Epidermal melanocyte (primary cell): ENCODE measurements around the gene RALGAPA2.

Experiments used
- DNase-seq: peaks from one replicate; pipeline ENCODE4 v3.0.0; 2011; ENCODE audit warnings: low spot score; ENCODE audit not compliant: insufficient read length

RALGAPA2 gene

GRCh38 chr20:20440481-20440880 is 272.0 kb downstream of the RALGAPA2 start:
- DNase-seq: no peak

GRCh38 chr20:20439602-20440190 is 272.7 kb downstream of the RALGAPA2 start:
- no peak for DNase-seq

- no peak for DNase-seq
Measured at GRCh38 chr20:20437314-20437713, 275.1 kb downstream of the RALGAPA2 start.

- DNase-seq: no peak
Measured at GRCh38 chr20:20436689-20437088, 275.8 kb downstream of the RALGAPA2 start.

GRCh38 chr20:20435453-20435852 is 277.0 kb downstream of the RALGAPA2 start:
- DNase-seq: no peak

GRCh38 chr20:20432618-20433286 is 279.7 kb downstream of the RALGAPA2 start:
- no peak for DNase-seq

GRCh38 chr20:20430066-20430465 is 282.4 kb downstream of the RALGAPA2 start:
- no peak for DNase-seq

- no peak for DNase-seq
Measured at GRCh38 chr20:20428067-20428466, 284.4 kb downstream of the RALGAPA2 start.

GRCh38 chr20:20427227-20427864 is 285.1 kb downstream of the RALGAPA2 start:
- no peak for DNase-seq

GRCh38 chr20:20426655-20426907 is 285.9 kb downstream of the RALGAPA2 start:
- no peak for DNase-seq

GRCh38 chr20:20425823-20426654 is 286.4 kb downstream of the RALGAPA2 start:
- DNase-seq: no peak

GRCh38 chr20:20423117-20423516 is 289.3 kb downstream of the RALGAPA2 start:
- DNase-seq: no peak

GRCh38 chr20:20417876-20418676 is 294.4 kb downstream of the RALGAPA2 start:
- DNase-seq: no peak

GRCh38 chr20:20415321-20415720 is 297.1 kb downstream of the RALGAPA2 start:
- no peak for DNase-seq

GRCh38 chr20:20414640-20415220 is 297.7 kb downstream of the RALGAPA2 start:
- DNase-seq: no peak

- no peak for DNase-seq
Measured at GRCh38 chr20:20413810-20414281, 298.6 kb downstream of the RALGAPA2 start.

GRCh38 chr20:20412750-20413149 is 299.7 kb downstream of the RALGAPA2 start:
- no peak for DNase-seq

- no peak for DNase-seq
Measured at GRCh38 chr20:20411836-20412235, 300.6 kb downstream of the RALGAPA2 start.

- no peak for DNase-seq
Measured at GRCh38 chr20:20411402-20411801, 301.0 kb downstream of the RALGAPA2 start.

- DNase-seq: no peak
Measured at GRCh38 chr20:20410678-20411077, 301.8 kb downstream of the RALGAPA2 start.

GRCh38 chr20:20409331-20409730 is 303.1 kb downstream of the RALGAPA2 start:
- DNase-seq: no peak
